GM18861 (cell line): ENCODE results near the gene ADK.
A peak's percentile ranks its signal among the peaks of the same experiment; 100 is the strongest.

Source experiments
- ATAC-seq: cut with Tn5 transposase; IDR thresholded peaks from one replicate; pipeline ENCODE4 v1.9.1; 2021; ENCODE audit not compliant: unreplicated experiment

The ADK gene

GRCh38 chr10:74643596-74643975 is 492.6 kb downstream of the ADK start:
- no peak for ATAC-seq

GRCh38 chr10:74644738-74645137 is 493.7 kb downstream of the ADK start:
- ATAC-seq: no peak

- no peak for ATAC-seq
Measured at GRCh38 chr10:74645692-74646091, 494.7 kb downstream of the ADK start.

- no peak for ATAC-seq
Measured at GRCh38 chr10:74650613-74651012, 499.6 kb downstream of the ADK start.

- no peak for ATAC-seq
Measured at GRCh38 chr10:74651565-74651964, 500.5 kb downstream of the ADK start.

- no peak for ATAC-seq
Measured at GRCh38 chr10:74652664-74653063, 501.6 kb downstream of the ADK start.

GRCh38 chr10:74658511-74658910 is 507.5 kb downstream of the ADK start:
- no peak for ATAC-seq

- ATAC-seq: no peak
Measured at GRCh38 chr10:74662635-74663034, 511.6 kb downstream of the ADK start.

- ATAC-seq: no peak
Measured at GRCh38 chr10:74669210-74669609, 518.2 kb downstream of the ADK start.

- ATAC-seq: no peak
Measured at GRCh38 chr10:74671716-74672115, 520.7 kb downstream of the ADK start.

- no peak for ATAC-seq
Measured at GRCh38 chr10:74672430-74673165, 521.6 kb downstream of the ADK start.

- ATAC-seq: no peak
Measured at GRCh38 chr10:74674927-74675326, 523.9 kb downstream of the ADK start.

GRCh38 chr10:74675484-74675883 is 524.5 kb downstream of the ADK start:
- ATAC-seq: no peak

- ATAC-seq: peak; percentile 71
Measured at GRCh38 chr10:74677951-74678350, 526.9 kb downstream of the ADK start.

GRCh38 chr10:74681917-74682627 is 531.1 kb downstream of the ADK start:
- no peak for ATAC-seq

GRCh38 chr10:74683067-74683466 is 532.0 kb downstream of the ADK start:
- no peak for ATAC-seq

GRCh38 chr10:74683621-74684364 is 532.8 kb downstream of the ADK start:
- no peak for ATAC-seq

GRCh38 chr10:74684462-74684861 is 533.4 kb downstream of the ADK start:
- ATAC-seq: no peak

- ATAC-seq: no peak
Measured at GRCh38 chr10:74685564-74685963, 534.5 kb downstream of the ADK start.

GRCh38 chr10:74690393-74690792 is 539.4 kb downstream of the ADK start:
- ATAC-seq: no peak

- ATAC-seq: no peak
Measured at GRCh38 chr10:74691164-74691563, 540.1 kb downstream of the ADK start.
